ENCODE measurements around the gene DBP. TPM values are rescaled to one million over a fixed set of nuclear protein-coding genes. Genes with fewer than 3 reads are reported as not detected.

DBP gene
- total and polyA plus RNA-seq, 12 donors = 11.5 to 80.6 (median 53.6) TPM

DNA sequence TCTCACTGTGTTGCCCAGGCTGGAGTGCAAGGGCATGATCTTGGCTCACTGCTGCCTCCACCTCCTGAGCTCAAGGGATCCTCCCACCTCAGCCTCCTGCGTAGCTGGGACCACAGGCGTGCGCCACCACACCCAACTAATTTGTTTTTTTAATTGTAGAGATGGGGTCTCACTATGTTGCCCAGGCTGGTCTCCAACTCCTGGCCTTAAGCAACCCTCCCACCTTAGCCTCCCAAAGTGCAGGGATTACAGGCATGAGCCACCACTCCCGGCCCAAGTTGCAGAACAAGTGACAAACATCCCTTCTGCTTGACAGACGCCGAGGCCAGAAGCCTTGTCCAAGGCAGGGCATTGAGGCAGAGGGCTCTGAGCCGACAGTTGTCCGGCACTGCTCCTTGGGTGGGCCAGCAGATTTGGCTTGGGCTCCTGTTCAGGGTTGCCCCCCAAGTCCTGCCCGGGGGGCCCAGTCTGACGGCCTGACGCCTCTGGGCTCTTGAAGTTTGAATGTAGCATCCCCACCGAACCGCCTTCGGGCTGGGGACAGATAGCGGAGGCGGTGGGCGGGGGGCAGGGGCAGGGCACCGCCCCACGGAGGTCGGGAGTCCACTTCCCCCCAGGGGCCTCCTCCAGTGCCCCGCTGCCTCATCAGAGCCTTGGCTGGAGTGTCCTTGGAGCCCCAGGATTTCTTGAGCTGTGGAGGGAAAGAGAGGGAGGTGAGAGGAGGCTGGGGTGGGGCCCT is 36.3 kb downstream of the DBP start:
- DNase-seq = peak in 1 of 7 donors; percentile 13
- no peaks in the 10 kb centered on the region for H3K4me1 ChIP-seq (replicated peaks in 1 of 2)
- WGBS, 4 donors = 76 to 90% (median 82%) methylated on average over 4 to 21 of the region's 21 CpGs
- intact Hi-C loops (cut with DNase I) = no loop called here
- no peaks in the 10 kb centered on the region for H3K9me3 ChIP-seq (replicated peaks in 1 of 3)
- H3K4me3 ChIP-seq = no peak overlapping the region
- H3K36me3 ChIP-seq (replicated peaks in 1 of 2) = no peaks in the 10 kb centered on the region
- H3K27ac ChIP-seq = no peak overlapping the region
- TF ChIP-seq POLR2A (IDR thresholded peaks at IDR 0.05) = no peak
- TF ChIP-seq, protein P1, sequence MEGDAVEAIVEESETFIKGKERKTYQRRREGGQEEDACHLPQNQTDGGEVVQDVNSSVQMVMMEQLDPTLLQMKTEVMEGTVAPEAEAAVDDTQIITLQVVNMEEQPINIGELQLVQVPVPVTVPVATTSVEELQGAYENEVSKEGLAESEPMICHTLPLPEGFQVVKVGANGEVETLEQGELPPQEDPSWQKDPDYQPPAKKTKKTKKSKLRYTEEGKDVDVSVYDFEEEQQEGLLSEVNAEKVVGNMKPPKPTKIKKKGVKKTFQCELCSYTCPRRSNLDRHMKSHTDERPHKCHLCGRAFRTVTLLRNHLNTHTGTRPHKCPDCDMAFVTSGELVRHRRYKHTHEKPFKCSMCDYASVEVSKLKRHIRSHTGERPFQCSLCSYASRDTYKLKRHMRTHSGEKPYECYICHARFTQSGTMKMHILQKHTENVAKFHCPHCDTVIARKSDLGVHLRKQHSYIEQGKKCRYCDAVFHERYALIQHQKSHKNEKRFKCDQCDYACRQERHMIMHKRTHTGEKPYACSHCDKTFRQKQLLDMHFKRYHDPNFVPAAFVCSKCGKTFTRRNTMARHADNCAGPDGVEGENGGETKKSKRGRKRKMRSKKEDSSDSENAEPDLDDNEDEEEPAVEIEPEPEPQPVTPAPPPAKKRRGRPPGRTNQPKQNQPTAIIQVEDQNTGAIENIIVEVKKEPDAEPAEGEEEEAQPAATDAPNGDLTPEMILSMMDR (IDR thresholded peaks at IDR 0.05) = no peak
- H3K27me3 ChIP-seq = no peaks in the 10 kb centered on the region

DNA sequence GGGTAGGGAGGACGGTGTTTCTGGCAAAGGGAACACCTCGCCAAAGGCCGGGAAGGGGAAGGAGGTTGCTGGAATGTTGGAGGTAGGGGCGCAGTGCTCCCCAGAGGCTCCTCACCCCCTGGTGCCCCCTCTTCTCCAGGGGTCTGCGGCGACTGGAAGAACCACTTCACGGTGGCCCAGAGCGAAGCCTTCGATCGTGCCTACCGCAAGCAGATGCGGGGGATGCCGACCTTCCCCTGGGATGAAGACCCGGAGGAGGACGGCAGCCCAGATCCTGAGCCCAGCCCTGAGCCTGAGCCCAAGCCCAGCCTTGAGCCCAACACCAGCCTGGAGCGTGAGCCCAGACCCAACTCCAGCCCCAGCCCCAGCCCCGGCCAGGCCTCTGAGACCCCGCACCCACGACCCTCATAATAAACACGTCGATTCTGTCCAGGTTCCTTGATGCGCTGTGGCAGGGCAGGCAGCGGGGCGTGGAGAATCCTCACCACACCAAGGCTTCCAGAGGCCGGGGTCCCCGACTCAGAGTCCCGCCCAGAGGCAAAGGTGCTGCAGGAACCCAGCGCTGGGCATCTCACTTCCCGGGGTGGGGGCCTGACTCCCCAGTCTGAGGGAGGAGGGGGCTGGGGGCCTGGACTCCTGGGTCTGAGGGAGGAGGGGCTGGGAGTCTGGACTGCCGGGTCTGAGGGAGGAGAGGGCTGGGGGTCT is 38.0 kb downstream of the DBP start:
- Histone ChIP-seq H3K4me1 (replicated peaks in 1 of 2) (no peaks in the 10 kb centered on the region), H3K27me3 (no peaks in the 10 kb centered on the region), H3K36me3 (replicated peaks in 1 of 2) (no peaks in the 10 kb centered on the region), H3K4me3 (no peak overlapping the region), H3K9me3 (replicated peaks in 1 of 3) (no peaks in the 10 kb centered on the region), H3K27ac (no peak overlapping the region)
- intact Hi-C loops (cut with DNase I) = no loop called here
- no peak for TF ChIP-seq POLR2A (IDR thresholded peaks at IDR 0.05)
- TF ChIP-seq, protein P1 (IDR thresholded peaks at IDR 0.05) = no peak
- peak in 1 of 7 donors; percentile 18 for DNase-seq
- 66 to 80% (median 70%) methylated on average over 16 to 30 of the region's 30 CpGs for WGBS, 4 donors

DNA sequence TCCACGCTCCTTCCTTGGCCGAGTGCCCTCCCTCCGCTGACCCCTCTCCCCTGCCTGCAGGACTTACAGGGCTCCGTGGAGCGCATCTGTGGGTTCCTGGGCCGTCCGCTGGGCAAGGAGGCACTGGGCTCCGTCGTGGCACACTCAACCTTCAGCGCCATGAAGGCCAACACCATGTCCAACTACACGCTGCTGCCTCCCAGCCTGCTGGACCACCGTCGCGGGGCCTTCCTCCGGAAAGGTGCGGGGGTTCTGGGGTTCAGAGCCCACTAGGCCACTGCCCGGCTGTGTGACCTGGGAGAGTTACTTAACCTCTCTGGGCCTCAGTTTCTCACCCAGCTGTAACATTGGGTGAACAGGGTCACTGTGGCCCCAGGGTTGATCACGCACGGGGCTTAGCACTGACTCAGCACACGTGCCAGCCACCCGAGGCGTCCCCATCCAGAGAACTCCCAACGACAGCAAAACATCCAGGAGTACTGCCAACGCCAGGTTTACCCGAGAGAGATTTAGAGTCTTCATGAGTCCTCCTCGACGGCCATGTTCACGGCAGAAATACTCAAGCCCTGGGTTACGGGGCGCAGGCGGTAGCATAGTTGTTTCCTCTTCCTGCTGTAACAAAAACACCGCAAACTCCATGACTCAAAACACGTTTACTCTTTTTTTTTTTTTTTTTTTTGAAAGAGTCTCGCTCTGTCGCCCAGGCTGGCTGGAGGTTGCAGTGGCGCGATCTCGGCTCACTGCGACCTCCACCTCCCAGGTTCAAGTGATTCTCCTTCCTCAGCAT is 40.3 kb downstream of the DBP start:
- Histone ChIP-seq H3K36me3 (replicated peaks in 1 of 2) (no peaks in the 10 kb centered on the region), H3K4me1 (replicated peaks in 1 of 2) (no peaks in the 10 kb centered on the region), H3K4me3 (no peak overlapping the region), H3K9me3 (replicated peaks in 1 of 3) (no peaks in the 10 kb centered on the region), H3K27me3 (no peaks in the 10 kb centered on the region), H3K27ac (no peak overlapping the region)
- 70 to 80% (median 74%) methylated on average over 23 to 39 of the region's 39 CpGs for WGBS, 4 donors
- intact Hi-C loops (cut with DNase I) = no loop called here
- no peak for TF ChIP-seq POLR2A (IDR thresholded peaks at IDR 0.05)
- TF ChIP-seq, protein P1 (IDR thresholded peaks at IDR 0.05) = no peak
- DNase-seq = peak in 1 of 7 donors; percentile 11

DNA sequence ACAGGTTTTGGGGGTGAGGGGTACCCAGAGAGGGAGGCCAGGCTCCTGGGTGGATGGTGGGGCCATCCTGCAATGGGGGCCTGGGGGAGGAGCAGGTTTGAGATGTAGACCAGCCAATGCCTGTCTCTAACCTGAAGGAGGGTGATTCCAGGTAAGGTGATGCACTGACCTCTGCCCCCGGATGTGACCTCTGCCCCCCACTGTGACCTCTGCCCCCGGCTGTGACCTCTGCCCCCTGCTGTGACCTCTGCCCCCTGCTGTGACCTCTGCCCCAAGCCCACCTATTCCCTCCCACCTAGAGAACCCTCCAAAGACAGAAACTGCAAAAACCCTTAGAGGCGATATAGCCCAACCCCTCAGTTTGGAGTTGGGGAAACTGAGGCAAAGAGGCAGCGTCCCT is 40.9 kb downstream of the DBP start:
- H3K4me3 ChIP-seq = no peak overlapping the region
- no peaks in the 10 kb centered on the region for H3K4me1 ChIP-seq (replicated peaks in 1 of 2)
- H3K9me3 ChIP-seq (replicated peaks in 1 of 3) = no peaks in the 10 kb centered on the region
- DNase-seq = no peak
- 62 to 73% (median 71%) methylated on average over 3 to 4 of the region's 4 CpGs; no CpG with 5 or more reads in 1 of the 4 donors for WGBS, 4 donors
- H3K27ac ChIP-seq = no peak overlapping the region
- no peaks in the 10 kb centered on the region for H3K36me3 ChIP-seq (replicated peaks in 1 of 2)
- intact Hi-C loops (cut with DNase I) = no loop called here
- H3K27me3 ChIP-seq = no peaks in the 10 kb centered on the region
- TF ChIP-seq POLR2A (IDR thresholded peaks at IDR 0.05) = no peak
- TF ChIP-seq, protein P1 (IDR thresholded peaks at IDR 0.05) = no peak
